ENCODE results near the gene MAZ. TPM values are rescaled to one million over a fixed set of nuclear protein-coding genes. Genes with fewer than 3 reads are reported as not detected.
"Not testable (repeated sequence)": the region's sequence is repeated elsewhere in the genome, so short reads cannot be mapped to it uniquely, and the experiment has no call there.

MAZ gene
- total RNA-seq, 1 donor from 2014 or later: 373 TPM

DNA sequence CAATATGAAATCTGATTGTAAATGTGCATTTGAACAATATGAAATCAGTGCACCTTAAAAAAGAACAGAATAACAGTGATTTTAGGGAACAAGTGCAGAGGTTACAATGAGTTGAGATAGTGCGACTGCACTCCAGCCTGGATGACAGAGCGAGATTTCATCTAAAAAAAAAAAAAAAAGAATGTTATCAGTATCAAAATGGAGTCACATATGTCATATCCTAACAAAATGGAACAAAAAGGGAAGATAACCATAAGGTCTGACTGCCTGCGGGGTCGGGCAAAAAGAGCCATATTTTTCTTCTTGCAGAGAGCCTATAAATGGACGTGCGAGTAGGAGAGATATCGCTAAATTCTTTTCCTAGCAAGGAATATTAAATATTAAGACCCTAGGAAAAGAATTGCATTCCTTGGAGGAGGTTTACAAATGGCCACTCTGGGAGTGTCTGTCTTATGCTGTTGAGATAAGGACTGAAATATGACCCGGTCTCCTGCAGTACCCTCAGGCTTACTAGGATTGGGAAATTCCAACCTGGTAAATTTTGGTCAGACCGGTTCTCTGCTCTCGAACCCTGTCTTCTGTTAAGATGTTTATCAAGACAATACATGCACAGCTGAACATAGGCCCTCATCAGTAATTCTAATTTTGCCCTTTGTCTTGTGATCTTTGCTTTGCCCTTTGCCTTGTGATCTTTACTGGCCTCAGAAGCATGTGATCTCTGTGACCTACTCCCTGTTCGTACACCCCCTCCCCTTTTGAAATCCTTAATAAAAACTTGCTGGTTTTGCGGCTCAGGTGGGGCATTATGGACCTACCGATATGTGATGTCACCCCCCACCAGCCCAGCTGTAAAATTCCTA lies 23.0 kb upstream of the MAZ start:
- not testable (repeated sequence) for DNase-seq (ENCODE audit: low spot score in 2 of 2); FAIRE-seq

DNA sequence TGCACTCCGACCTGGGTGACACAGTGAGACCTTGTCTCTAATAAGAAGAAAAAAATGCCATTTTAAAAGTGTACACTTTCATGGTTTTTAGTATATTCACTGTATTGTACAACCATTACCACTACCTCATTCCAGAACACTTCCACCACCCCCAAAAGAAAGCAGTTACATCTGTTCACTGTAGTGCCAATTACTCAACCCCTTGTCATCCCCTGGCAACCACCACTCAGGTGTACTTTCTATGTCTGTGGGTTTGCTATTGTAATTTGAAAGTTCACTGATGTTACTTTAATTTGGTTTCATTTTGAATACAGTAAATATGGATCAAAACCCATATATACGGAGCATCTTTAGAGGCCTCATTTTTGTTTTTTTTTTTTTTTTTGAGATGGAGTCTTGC lies 22.2 kb upstream of the MAZ start:
- no peak for FAIRE-seq
- DNase-seq (ENCODE audit: low spot score in 2 of 2): no peak

DNA sequence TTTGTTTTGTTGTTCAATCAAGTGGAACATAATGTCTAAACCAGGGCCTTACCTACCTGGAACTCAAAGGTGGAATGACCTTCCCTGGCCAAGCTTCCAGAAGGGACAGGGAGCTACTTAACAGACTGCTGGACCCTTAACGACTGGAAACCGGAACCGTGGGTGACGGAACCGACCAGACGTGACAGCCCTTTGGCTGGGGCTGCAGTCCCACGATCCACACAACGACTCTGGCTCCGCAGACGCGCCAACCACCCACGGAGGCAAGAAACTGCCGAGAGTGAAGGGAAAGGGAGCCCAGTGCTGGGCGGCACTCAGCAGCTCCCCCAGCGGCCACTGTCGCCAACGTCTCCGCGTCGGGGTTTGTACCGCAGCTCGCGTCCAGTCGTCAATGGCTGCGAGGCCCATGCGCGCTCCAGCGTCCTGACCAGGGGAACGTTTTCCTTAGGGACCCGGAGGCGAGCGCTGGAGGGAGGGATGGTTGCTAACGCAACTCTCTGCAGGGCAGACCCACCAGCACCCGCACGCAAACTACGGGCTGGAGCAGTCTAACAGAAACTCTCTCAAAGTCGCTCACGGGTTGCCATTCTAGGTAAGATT lies 21.3 kb upstream of the MAZ start:
- FAIRE-seq: no peak
- DNase-seq (ENCODE audit: low spot score in 2 of 2): peak in 1 of 2 donors; percentile 78

DNA sequence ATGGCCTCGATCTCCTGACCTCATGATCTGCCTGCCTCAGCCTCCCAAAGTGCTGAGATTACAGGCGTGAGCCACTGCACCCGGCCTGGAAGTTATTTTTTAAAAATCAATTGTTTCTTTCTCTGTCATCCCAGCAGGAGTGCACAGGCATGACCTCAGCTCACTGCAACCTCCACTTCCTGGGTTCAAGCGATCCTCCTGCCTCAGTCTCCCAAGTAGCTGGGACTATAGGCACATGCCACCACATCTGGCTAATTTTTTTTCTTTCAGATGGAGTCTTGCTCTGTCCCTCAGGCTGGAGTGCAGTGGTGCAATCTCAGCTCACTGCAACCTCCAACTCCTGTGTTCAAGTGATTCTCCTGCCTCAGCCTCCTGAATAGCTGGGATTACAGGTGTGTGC lies 19.2 kb upstream of the MAZ start:
- not testable (repeated sequence) for DNase-seq (ENCODE audit: low spot score in 2 of 2); FAIRE-seq

DNA sequence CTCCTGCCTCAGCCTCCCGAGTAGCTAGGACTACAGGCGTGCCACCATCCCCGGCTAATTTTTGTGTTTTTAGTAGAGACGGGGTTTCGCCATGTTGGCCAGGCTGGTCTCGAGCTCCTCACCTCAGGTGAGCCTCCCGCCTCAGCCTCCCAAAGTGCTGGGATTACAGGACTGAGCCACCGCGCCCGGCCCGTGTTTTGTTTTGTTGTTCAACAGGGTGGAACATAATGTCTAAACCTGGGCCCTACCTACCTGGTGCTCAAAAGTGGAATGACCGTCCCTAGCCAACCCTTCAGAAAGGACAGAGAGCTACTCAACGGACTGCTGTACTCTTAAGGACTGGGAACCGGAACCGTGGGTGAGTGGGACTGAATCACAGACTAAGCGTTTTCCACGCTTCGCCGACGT lies 16.6 kb upstream of the MAZ start:
- FAIRE-seq: no peak
- DNase-seq (ENCODE audit: low spot score in 2 of 2): no peak

DNA sequence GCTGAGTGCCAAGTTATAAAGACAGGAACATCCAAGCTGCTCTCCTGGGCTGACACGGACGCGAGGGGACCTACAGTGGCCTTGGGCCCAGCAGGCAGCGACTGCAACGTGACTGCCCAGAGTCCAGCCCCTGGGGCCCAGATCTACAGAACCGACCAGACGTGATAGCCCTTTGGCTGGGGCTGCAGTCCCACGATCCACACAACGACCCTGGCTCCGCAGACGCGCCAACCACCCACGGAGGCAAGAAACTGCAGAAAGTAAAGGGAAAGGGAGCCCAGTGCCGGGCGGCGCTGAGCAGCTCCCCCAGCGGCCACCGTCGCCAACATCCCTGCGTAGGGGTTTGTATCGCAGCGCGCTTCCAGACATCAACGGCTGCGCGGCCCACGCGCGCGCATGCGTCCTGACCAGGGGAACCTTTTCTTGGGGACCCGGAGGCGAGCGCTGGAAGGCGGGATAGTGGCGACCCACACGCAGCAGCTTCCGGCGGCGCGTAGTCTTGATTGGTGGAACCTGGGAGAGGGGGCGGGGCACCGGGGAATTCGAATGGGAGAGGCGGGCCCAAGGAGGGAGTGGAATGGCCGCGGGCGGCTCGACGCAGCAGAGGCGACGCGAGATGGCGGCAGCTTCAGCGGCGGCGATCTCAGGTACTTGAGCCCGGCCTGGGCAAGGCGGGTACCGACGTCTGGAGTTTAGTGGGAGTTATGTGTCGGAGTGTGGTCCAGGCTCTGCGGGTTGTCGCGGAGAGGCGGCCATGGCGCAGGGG lies 16.0 kb upstream of the MAZ start, which contains the start of gene KIF22:
KIF22 (plus strand) TSS at position 569 of the 766 bp plus-strand sequence; CDS start at position 578, 9 bp downstream.
- FAIRE-seq (no peak), DNase-seq (ENCODE audit: low spot score in 2 of 2) (peak; percentile 97 to 100)

DNA sequence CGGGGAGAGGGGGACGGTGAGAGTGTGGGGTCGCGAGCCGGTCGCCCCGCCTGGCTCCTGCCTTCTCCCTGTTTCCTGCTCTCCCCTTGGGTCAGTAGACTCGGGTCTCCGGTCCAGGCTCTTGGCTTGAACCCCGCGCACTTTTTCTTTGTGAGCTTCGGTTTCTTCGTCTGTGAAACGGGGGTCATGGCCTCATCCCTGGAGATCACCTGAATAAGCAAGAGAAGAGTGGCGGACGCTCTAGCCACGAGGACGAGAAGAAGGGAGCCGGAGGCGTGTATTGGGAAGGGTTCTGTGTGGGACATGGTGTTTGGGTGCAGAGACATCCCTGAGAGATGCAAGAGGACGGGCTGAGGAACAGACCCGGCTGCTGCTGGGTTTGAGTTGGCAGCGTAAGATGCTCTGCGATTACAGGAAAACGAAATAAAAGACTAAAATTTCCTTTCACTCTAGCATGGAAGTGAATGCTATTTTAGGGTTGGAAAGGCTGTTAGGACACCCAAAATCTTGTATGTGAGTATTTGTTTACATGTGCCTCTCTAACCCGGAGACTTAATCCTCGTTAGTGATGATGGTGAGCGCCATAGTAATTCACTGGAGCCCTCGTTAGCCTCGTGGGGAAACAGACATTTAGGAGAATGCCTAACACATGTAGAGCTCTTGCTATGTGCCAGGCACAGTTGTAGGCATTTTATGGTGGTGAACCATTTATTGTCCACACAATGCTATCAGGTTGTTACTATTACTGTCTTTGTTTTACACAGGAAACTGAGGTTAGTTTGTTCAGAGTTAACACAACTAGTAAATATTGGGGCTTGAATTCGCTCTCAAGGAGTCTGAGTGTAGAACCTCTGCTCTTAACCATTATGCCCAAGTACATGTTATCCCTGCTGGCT lies 15.1 kb upstream of the MAZ start:
- FAIRE-seq (no peak), DNase-seq (ENCODE audit: low spot score in 2 of 2) (no peak)

- no peak for FAIRE-seq
- no peak for DNase-seq (ENCODE audit: low spot score in 2 of 2)
Observed at GRCh38 chr16:29791845-29792807, 14.2 kb upstream of the MAZ start.

DNA sequence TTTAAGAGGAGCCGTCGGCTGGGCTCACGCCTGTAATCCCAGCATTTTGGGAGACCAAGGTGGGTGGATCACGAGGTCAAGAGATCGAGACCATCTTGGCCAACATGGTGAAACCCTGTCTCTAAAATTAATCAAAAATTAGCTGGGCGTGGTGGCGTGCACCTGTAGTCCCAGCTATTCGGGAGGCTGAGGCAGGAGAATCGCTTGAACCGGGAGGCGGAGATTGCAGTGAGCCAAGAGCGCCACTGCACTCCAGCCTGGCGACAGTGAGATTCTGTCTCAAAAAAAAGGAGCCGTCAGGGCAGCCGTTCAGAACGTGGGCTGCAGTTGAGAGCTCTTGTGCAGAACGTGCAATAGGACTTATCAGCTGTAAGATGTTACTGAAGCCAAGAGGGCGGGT lies 13.2 kb upstream of the MAZ start:
- not testable (repeated sequence) for DNase-seq (ENCODE audit: low spot score in 2 of 2); FAIRE-seq

- no peak for FAIRE-seq
- no peak for DNase-seq (ENCODE audit: low spot score in 2 of 2)
Observed at GRCh38 chr16:29794231-29794710, 12.1 kb upstream of the MAZ start.

DNA sequence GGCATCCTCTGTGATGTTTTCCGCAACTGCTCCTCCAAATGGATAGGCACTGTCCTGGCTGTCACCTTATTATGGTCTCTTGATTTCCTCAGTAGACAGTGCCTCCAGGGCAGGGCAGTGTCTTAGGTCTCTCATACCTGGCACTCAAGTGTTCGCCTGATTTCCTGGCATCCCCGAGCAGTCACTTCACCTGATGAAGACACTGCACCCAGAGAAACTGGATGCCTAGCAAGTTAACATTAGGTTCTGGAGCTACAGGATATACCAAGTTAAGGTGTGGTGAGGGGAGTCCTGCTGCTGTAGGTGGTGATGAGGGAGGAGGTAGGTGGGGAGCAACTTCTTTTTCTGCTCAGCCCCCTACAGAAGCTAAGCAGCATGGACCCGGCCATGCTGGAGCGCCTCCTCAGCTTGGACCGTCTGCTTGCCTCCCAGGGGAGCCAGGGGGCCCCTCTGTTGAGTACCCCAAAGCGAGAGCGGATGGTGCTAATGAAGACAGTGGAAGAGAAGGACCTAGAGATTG lies 3.9 kb upstream of the MAZ start:
- DNase-seq (ENCODE audit: low spot score in 2 of 2): no peak

DNA sequence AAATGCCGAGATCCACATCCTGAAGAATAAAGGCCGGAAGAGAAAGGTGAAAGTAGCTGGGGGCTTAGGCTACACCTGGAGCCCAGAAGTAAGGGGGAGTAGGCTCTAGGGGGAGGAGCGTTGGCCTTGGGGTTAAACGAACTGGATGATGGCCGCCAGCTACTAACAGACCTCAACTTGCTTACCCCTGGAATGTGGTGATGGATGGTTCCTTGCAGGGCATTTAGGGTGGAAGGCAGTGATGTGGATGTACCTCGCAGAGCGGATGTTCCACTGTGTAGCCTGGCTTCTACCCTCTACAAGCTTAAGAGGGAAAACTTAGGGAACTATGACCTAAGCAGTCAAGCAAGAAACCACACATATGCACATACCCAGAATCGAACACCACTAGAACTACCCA lies 2.3 kb upstream of the MAZ start:
- DNase-seq (ENCODE audit: low spot score in 2 of 2): no peak

More for the DNA sequence above, 3.9 kb upstream of the MAZ start:
- no peak for FAIRE-seq

DNA sequence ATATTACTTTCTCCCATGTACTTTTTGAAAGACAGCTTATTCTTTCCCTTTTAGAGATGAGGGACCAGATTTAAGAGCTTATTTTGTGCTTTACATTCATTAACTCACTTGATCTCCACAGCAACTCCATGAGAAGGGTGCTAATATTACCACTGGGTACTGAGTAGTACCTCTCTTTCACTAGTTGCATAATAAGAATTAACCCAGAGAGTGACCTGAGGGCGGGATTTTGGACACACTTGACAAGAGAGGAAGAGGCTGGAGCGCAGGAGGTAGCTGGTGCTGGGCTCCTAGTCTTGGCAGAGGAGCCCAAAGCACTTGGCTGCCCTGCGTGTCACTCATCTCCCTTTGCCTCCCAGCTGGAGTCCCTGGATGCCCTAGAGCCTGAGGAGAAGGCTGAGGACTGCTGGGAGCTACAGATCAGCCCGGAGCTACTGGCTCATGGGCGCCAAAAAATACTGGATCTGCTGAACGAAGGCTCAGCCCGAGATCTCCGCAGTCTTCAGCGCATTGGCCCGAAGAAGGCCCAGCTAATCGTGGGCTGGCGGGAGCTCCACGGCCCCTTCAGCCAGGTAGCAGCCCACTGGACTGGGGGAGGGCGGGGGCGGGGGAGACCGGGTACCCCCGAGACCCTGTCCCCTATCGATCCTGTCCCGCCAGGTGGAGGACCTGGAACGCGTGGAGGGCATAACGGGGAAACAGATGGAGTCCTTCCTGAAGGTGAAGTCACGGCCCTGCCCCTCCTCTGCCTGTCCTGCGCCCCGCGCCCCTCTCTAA lies 1.7 kb upstream of the MAZ start:
- DNase-seq (ENCODE audit: low spot score in 2 of 2) (no peak), FAIRE-seq (no peak)

More for the DNA sequence above, 2.3 kb upstream of the MAZ start:
- FAIRE-seq: no peak

- FAIRE-seq: no peak
- DNase-seq (ENCODE audit: low spot score in 2 of 2): peak; percentile 94
Observed at GRCh38 chr16:29805232-29806098, 864 bp upstream of the MAZ start.

DNA sequence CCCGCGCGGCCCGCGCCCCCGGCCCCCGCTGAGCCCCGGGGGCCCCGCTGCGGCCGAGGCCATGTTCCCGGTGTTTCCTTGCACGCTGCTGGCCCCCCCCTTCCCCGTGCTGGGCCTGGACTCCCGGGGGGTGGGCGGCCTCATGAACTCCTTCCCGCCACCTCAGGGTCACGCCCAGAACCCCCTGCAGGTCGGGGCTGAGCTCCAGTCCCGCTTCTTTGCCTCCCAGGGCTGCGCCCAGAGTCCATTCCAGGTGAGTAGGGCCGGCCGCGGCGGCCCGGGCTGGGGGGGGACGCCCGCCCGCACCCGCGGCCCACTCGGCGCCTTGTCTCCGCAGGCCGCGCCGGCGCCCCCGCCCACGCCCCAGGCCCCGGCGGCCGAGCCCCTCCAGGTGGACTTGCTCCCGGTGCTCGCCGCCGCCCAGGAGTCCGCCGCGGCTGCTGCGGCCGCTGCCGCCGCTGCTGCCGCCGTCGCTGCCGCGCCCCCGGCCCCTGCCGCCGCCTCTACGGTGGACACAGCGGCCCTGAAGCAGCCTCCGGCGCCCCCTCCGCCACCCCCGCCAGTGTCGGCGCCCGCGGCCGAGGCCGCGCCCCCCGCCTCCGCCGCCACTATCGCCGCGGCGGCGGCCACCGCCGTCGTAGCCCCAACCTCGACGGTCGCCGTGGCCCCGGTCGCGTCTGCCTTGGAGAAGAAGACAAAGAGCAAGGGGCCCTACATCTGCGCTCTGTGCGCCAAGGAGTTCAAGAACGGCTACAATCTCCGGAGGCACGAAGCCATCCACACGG lies 504 bp downstream of the MAZ start:
- DNase-seq (ENCODE audit: low spot score in 2 of 2): peak in 1 of 2 donors; percentile 55
- FAIRE-seq: no peak
